GM21723 (cell line): Measurements from ENCODE around the gene SAMM50.
A peak's percentile ranks its signal among the peaks of the same experiment; 100 is the strongest.

Experiments used
- ATAC-seq: cut with Tn5 transposase; IDR thresholded peaks from one replicate; pipeline ENCODE4 v1.9.1; 2021; ENCODE audit warnings: mild to moderate bottlenecking, moderate library complexity; ENCODE audit not compliant: unreplicated experiment

SAMM50 gene

GRCh38 chr22:43945632-43946383 lies 9.4 kb upstream of the SAMM50 start:
- ATAC-seq = no peak

- ATAC-seq = no peak
These were observed 8.9 kb upstream of the SAMM50 start for GRCh38 chr22:43946384-43946667.

GRCh38 chr22:43948836-43949406 lies 6.3 kb upstream of the SAMM50 start:
- ATAC-seq = no peak

- ATAC-seq = no peak
These were observed 3.9 kb upstream of the SAMM50 start for GRCh38 chr22:43951391-43951790.

GRCh38 chr22:43951966-43952365 lies 3.3 kb upstream of the SAMM50 start:
- ATAC-seq = no peak

DNA sequence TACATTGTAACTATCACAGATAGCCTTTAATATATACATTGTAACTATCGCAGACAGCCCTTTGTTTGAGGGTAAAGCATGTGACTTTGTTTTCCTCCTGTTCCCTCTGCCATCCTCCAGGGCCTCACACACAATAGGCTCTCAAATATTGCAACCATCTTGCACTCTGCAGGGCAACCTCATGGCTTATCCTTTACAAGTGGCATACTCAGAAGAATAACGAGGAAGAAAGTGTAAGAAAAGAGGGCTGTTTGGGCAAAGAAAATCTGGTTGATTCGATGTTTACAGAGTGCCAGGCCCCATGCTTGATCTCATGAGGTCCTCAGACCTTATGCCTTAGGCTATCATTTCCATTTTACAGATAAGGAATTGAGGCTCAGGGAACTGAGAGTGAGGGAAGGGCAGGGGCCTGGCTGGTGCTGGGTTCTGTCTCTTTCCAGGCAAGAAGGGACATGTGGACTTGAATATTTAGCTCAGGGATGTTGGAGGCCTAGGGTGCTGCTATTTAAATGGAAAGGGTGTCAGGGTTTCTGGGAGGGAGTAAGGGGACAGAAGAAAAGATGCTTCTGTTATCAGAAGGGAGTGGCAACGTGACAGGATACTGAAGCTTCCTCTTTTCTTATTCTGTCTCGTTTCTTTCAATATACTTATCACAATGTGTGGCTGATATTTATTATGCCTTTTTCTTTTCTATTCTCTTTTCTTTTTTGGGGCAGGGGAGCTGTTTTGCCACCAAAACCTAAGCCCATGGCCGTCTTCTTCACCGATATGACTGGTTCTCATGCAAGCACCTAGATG lies 1.1 kb upstream of the SAMM50 start:
- ATAC-seq = no peak

GRCh38 chr22:43955883-43956782 lies 891 bp downstream of the SAMM50 start:
- peak; percentile 32 for ATAC-seq

DNA sequence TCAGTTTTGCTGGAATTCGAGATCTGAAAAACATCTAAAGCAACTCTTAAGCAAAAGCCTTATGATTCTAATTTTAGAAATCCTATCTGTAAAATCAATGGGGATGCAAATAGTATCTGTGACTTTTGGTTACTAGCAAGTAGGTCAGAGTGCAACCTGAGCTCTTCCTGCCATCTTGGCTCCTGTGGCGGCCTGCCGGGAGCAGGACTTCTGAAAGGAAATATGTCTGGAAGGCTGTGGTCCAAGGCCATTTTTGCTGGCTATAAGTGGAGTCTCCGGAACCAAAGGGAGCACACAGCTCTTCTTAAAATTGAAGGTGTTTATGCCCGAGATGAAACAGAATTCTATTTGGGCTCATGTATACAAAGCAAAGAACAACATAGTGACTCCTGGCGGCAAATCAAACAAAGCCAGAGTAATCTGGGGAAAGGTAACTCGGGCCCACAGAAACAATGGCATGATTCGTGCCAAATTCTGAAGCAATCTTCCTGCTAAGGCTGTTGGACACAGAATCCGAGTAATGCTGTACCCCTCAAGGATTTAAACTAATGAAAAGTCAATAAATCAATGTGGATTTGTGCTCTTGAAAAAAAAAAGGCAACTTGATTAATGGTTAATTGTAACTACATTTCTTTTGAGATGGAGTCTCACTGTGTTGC lies 1.7 kb downstream of the SAMM50 start:
- ATAC-seq = no peak

DNA sequence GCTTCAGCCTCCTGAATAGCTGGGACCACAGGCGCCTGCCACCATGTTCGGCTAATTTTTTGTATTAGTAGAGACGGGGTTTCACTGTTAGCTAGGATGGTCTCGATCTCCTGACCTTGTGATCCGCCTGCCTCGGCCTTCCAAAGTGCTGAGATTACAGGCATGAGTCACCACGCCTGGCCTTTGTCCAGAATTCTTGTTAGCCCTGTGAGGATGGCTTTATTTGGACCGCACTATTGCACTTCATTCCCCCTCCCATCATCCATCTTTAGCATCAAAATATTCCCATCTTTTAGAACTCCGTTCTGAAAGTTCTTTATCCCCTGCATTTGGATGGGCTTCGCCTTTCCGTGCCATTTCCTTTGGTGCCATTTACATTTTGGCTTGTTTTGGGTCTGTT lies 2.6 kb downstream of the SAMM50 start:
- ATAC-seq = no peak

DNA sequence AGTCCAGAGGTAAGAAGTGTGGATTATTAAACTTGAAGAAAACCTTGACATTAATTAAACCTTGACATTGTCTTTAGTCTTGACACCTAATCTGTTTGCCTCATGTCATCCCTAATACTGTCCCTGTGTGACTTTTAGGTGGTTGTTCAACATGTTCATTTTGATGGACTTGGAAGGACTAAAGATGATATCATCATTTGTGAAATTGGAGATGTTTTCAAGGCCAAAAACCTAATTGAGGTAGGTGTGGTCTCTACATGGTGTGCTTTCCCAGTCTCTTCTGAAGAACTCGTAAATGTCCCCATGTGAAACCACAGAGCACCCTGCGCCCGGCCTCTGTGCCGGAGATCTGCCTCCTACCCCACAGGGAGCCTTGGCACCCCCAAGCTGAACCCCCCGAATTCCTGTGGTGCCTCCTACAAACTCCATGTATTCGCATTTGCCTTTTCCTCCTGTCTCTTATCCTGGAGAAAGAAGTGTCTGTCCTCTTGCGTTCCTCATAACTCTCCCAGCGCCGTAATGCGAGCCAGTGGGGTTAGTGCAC lies 9.1 kb downstream of the SAMM50 start:
- ATAC-seq = no peak

DNA sequence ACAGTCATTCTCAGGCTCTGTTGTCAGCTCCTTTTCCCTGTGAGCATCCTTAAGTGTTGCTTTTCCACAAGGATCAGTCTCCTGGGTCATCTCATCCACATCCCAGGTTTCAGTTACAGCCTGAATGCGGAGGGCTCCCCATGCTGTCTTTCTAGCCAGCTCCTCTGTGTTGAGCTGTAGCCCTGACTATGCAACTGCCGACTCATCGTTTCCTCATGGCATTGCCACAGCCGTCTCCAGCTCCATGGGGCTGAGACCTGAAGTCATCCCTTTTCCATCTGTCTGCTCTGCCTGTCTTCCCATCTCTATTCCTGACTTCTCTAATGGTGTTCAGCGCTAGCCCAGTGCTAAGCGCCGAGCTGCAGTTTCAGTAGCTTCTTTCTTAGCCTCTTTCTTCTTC lies 11.8 kb downstream of the SAMM50 start:
- no peak for ATAC-seq

DNA sequence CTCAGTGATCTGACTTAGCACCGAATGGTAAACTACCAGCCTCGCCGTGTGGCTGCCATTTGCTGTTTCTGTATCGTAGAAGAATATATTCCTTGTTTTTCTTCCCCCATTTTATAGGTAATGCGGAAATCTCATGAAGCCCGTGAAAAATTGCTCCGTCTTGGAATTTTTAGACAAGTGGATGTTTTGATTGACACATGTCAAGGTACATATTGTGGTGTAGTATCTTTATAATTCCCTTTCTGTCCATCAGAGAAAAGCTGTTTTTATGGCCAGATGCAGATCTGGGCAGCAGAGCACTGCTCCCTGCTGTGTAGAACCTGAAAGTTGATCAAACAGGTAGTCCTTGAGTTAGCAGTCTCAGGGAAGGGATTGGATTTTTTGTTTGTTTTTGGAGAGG lies 13.4 kb downstream of the SAMM50 start:
- ATAC-seq = no peak

DNA sequence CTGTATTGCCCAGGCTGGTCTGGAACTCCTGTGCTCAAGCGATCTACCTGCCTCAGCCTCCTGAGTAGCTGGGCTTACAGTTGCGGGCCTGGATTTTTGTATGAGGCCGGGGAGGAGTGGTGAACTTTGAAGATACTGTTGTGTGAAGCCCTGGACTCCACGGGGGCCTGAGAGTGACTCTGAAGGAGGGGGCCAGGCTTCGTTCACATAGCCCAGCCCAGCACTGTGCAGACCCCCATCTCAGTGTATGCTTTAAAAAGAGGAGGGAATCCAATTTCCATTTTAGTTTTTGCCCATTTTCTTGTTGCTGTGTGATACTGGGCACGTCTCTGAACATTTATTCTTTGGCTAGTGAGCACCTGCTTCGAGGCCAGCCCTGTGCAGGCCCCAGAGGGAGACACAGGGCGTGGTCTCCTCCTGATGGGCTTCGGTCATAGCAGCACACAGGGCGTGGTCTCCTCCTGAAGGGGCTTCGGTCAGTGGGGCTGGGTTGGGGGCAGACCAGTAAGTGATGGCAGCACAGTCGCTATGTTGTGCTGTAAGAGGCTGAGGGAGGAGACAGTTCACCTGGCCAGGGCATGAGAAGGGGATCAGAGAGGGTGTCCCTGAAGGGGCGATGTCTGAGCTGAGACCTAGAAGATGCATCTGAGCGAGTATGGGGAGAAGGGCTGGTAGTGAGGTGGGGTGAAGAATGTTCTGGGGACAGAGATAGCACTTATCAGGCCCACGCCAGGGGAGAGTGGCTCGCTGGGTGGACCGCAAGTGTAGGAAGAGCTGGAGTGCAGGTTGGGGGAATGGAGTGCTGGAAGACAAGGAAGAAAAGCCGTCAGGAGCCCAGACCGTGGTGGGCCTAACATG lies 14.0 kb downstream of the SAMM50 start:
- ATAC-seq = no peak

GRCh38 chr22:43969989-43970755 lies 14.9 kb downstream of the SAMM50 start:
- no peak for ATAC-seq

- no peak for ATAC-seq
These were observed 15.9 kb downstream of the SAMM50 start for GRCh38 chr22:43971112-43971511.

- ATAC-seq = no peak
These were observed 17.8 kb downstream of the SAMM50 start for GRCh38 chr22:43972931-43973462.

GRCh38 chr22:43974028-43974545 lies 18.8 kb downstream of the SAMM50 start:
- ATAC-seq = no peak

DNA sequence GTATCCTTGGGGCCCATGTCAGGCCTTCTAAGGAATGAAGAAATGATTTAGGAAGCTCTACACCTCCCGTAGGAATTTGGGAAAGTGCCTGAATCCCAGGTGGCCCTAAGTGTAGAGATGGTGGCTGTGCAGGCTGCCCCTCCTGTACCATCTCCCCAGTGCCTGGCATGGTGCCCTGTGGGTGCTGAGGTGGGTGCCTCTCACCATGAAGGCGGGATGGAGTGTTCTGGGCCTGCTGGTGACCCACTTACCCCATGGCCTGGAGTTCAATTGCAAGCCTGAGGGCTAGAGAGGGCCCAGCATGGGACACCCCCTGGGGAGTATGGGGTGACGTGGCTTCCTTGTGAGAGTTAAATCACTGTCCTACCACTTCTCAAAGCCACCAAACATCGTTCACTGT lies 19.8 kb downstream of the SAMM50 start:
- ATAC-seq = no peak
